Dermis microvascular lymphatic vessel endothelial cell (primary cell): Measurements from ENCODE around the gene SIRPB1. TPM values are rescaled to one million over a fixed set of nuclear protein-coding genes. Genes with fewer than 3 reads are reported as not detected.
"Not testable (repeated sequence)": the region's sequence is repeated elsewhere in the genome, so short reads cannot be mapped to it uniquely, and the experiment has no call there.

Experiments used
- DNase-seq, 2 donors: peaks; one replicate each; pipeline versions ENCODE4 v3.0.0 to v3.0.0-alpha.2; 2010; ENCODE audit warnings: low read depth in 2 of 2
- total RNA-seq: library from RNA; depleted of rRNA; stranded (reverse); fragments of >200 nt; gene quantifications from 2 replicates; pipeline ENCODE4 v1.2.1, GENCODE V29; 2014

Gene SIRPB1
- total RNA-seq, 1 donor from 2014 or later: 1.3 TPM

DNA sequence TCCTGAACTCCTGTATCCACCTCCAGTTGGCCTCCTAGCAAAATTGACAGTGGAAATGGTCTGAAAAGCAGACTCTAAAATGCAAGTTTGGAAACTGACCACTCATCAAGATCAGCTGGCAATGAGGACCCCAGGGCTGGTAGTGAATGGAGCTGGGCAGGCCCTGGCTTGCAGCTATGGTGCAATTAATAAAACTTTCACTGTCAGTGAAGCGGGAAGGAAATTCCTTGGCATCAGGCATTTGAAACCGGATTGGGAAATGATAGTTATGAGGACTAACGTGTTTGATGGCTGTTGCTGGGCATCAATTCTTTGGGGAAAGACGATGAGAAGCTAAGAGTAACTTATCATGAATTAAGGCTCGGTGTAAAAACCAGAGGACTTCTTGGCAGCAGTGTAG, 19.1 kb downstream of the SIRPB1 start:
- no peak for DNase-seq

DNA sequence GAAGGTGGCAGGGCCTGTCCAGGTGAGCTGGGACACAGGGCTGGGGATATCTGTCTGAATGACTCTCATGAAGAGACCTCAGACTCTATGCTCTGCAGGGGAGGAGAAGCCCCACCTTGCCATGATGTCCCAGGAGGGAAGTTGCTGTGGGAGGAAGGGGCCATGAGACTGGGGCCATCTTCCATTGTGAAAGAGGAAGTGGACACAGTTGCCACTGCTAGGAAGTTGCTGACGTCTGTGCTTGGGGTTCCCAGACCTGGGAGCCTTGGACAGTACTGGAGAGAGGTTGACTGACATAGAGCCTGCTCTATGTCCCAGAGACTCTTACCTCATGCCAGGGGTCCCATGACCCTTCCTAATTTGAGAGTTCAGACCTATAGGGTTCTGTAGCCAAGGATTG, 24.5 kb downstream of the SIRPB1 start:
- no peak for DNase-seq

DNA sequence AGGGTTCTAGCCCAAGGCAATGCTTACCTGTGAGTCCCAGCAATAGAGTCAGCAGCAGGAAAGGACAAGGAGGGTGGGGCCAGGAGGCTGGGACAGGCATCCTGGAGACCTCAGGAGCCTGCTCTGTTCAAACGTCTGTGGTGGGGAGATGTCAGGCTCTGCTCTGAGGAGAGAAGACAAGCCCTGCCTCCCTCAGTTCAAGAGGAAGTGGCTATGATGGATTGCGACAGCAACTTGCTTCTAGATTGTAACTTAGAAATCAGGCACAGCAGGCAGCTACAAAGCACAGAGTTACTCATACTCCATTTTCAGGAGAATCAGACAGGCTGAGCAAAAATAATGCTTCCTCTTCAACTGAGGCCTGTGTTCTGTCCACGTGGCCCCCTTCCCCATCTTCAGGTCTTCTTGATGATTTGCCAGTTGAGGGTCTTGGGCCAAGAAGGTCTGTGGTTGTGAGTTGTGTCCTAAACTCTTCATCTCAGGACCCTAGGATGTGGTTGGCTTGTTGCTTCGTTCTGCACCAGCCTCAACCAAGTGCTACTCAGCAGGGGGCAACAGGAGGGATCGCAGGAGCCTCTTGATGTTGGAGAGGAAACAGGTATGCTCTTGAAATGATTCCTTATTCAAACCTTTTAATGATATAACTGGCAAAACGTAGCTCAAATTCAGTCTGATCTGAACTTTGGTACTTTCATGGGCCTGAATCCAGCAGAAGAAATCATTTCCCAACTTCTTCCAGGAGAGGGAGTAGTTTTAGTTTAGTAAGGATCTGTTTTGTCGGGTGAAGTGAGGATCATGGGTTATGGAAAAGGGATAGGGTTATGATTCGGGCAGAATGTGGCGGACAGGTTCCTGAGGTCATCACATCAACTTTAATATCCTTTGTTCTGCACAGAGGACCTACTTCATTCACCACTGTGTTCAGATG, 31.0 kb downstream of the SIRPB1 start:
- no peak for DNase-seq

DNA sequence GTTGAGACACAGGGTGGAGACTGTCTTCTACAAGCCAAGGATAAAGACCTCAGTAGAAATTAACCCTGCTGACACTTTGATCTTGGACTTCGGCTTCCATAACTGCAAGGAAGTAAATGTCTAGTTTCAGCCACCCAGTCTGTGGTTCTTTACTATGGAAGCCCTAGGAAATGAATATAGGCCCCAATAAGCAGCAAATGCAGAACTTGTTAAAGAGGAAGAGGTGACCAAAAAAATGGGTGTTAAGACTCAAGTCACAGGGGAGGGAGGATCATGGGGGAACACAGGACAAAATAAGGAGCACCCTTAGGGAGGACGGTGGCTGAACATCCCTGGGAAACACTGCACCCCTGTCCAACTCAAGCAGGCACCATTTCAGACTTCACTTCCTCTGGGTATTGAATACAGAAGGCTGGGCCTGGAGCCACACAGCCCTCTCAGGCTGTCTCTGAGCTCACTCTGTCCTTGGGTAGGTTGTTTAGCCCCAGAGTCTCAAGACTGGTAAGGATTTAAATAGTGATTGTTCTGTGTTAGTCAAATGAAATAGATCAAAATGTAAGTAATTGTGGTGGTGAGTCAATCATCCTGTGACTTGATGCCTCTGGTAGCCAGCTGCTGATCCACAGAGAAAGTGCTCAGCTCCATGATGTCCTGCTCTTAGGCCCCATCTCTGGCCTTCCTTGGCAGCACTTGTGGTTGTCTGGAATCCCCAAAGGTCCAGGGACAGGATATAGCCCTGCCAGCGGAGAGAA, 31.9 kb downstream of the SIRPB1 start:
- DNase-seq: no peak

DNA sequence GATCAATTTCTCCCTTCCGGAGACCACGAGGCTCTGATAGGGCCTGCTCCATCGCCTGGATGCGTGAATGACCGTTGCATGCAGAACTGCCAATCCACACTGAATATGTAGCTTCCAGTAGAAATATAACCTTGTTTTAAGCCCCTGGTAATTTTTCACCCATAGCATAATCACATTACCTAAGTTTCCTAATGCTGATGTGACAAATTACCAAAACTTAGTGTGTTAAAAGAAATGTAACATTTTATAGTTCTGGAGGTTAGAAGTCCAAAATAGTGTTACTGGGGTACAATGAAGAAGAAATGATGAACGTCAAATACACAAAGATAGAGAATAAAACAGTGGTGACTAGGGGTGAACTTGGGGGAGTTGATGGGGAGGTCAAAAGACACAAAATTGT, 40.3 kb downstream of the SIRPB1 start:
- DNase-seq: no peak

DNA sequence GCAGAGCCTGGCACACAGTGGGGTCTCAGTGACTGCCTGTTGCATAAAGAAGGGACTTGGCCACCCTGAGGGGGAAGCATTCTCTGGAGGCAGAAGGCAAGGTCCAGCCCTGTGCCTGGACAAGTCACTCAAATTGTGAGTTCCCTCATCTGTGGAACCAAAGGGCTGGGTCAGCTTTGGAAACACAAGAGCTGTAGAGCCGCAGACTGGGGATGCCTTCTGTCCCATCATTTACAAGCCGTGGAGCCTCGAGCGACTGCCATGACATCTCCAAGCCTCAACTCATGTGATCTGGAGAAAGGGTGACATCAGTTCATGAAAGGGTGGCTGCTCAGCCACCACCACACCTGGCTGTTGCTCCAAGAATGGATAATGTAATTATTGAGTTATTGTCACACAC, 41.9 kb downstream of the SIRPB1 start:
- DNase-seq: no peak

DNA sequence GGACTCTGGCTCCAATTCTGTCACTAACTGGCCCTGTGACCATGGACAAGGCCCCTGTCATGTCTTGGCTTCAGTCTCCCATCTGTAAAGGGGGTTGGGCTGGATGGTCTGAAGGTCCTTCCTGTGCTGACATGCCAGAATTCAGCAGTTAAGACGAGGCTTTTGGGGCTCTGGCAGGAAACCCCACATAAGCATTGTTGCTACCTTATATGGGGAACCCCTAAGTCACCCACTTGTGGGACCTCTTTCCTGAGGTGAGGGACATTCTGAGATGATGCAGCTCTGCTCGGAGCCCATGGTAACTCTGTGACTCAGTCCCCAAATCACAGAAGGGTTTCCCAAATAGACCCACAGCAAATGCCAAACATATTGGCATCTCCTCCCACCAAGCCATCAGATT, 42.5 kb downstream of the SIRPB1 start:
- DNase-seq: not testable (repeated sequence)

DNA sequence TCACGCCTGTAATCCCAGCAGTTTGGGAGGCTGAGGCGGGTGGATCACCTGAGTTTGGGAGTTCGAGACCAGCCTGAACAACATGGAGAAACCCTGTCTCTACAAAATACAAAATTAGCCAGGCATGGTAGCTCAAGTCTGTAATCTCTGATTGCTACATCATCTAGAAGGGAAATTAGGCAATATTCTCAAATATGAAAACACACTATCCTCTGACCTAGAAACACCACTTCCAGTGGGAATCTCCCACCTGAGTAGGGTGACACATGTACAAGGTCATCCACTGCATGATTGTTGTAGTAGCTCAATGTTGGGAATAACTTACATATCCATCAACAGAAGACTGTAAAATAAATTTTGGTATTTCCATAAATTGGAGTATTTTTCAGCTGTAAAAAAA, 43.2 kb downstream of the SIRPB1 start:
- no peak for DNase-seq

DNA sequence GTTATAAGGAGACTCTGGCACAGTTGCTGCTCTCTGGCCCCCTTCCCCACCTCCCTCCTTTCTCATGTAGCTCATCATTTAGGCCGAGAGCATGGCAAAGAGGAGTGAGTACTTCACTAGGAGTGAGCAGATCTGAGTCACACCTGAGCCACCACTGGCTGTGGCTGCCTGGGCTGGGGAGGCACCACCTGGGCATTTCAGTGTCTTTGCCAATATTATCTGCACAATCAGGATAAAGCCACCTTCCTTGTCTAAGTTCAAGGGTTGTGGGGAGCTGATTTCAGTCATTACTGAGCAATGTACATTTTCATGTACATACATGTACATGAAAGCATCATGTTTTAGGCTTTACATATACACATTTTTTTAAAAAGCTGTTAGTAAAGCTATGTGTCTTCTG, 43.8 kb downstream of the SIRPB1 start:
- DNase-seq: not testable (repeated sequence)

DNA sequence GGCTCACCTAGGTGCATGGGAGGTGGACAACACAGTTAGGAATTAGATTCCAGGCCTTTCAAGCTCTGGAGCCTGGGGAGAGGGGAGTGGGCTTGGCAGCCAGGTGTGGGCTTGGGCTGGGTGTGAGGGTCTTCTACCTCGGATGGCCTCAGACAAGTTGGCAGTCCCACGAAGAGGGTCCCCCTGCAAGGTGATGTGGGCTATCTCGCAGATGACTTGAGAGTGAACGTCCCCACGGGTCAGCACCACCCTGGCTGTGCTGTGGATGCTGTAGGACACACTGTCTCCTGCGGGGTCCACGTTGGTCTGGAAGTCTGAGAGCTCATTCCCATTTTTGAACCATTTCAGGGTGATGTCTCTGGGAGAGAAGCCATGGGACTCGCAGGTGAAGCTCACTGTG, 48.2 kb downstream of the SIRPB1 start:
- DNase-seq: not testable (repeated sequence)

Other genes with a start within 250 kb of the SIRPB1 start
- 276 and 393 TPM in 2 replicates for gene FKBP1A, start 227.0 kb downstream of the SIRPB1 start, total RNA-seq
- gene NSFL1C, start 153.2 kb downstream of the SIRPB1 start, total RNA-seq: 19.1 and 25.3 TPM in 2 replicates
- gene SIRPB2, start 128.6 kb downstream of the SIRPB1 start, total RNA-seq: 0.13 and 0.38 TPM in 2 replicates
- not detected in 2 replicates for gene SIRPD, start 62.3 kb downstream of the SIRPB1 start, total RNA-seq
- gene SIRPG, start 37.8 kb upstream of the SIRPB1 start, total RNA-seq: not detected in 2 replicates